NCI-H345 treated with DMSO at 0.1 percent for 48 hours (cell line): Measurements from ENCODE around the gene HEXIM1.

Experiments
- DNase-seq: peaks from one replicate; lab custom pipeline; 2025; ENCODE audit not compliant: unreplicated experiment; lab: John Stamatoyannopoulos, UW

The HEXIM1 gene

GRCh38 chr17:45144199-45145034 is 3.9 kb upstream of the HEXIM1 start:
- DNase-seq = no peak

GRCh38 chr17:45145035-45145389 is 3.3 kb upstream of the HEXIM1 start:
- DNase-seq = no peak

GRCh38 chr17:45146166-45146565 is 2.1 kb upstream of the HEXIM1 start:
- no peak for DNase-seq

DNA sequence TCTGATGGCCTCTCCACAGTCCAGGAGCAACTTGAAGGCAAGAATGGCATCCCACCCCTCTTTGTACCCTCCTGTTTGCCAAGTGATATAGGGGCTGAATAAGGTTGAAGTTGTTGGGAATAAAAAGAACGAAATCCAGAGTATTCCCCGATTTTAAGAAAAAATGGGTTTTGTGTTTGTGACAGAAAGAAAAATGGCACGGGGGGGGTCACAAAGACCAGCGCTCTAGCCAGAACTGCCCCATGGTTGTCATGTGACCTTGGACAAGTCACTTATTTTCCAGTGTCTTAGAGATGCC is 1.7 kb upstream of the HEXIM1 start:
- no peak for DNase-seq

GRCh38 chr17:45146890-45147580 is 1.2 kb upstream of the HEXIM1 start:
- DNase-seq = peak; percentile 69

DNA sequence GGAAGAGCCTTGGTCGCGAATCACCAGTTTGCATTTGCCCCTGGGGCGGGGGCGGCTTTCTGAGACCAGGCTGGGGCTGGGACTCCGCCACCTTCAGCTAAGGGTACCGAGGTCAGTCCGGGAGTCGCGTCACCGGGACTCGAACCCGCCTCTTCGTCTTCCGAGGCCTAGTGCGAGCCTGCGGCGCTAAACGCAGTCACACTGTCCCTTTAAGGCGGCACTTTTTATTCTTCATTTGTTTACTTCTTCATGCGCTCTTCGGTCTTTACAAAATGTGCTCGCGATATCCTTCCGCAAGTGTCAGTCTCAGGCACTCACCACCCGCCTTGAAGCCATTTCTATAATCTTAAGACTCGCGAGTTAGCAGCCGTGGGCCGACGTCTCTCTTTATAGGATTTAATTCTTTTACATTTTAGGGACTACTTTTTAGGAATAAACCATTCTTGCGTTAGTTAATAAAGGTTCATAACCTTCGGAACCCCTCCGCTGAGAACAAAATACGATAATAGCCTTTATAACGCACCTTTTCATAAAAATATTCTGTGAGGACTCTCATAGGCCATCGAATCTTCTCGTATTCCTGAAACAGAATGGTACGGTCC is 593 bp upstream of the HEXIM1 start:
- DNase-seq = peak; percentile 82

DNA sequence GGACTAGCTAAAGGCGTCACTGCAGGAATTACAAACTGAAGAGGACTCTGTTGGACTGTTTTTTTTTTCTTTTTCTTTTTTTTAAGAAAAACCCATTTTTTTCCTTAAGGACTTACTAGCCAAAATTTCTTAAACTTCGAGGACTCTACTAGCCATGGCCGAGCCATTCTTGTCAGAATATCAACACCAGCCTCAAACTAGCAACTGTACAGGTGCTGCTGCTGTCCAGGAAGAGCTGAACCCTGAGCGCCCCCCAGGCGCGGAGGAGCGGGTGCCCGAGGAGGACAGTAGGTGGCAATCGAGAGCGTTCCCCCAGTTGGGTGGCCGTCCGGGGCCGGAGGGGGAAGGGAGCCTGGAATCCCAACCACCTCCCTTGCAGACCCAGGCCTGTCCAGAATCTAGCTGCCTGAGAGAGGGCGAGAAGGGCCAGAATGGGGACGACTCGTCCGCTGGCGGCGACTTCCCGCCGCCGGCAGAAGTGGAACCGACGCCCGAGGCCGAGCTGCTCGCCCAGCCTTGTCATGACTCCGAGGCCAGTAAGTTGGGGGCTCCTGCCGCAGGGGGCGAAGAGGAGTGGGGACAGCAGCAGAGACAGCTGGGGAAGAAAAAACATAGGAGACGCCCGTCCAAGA is 878 bp downstream of the HEXIM1 start:
- peak; percentile 28 for DNase-seq

- peak; percentile 34 for DNase-seq
Observed at GRCh38 chr17:45149669-45150664, 1.7 kb downstream of the HEXIM1 start.

DNA sequence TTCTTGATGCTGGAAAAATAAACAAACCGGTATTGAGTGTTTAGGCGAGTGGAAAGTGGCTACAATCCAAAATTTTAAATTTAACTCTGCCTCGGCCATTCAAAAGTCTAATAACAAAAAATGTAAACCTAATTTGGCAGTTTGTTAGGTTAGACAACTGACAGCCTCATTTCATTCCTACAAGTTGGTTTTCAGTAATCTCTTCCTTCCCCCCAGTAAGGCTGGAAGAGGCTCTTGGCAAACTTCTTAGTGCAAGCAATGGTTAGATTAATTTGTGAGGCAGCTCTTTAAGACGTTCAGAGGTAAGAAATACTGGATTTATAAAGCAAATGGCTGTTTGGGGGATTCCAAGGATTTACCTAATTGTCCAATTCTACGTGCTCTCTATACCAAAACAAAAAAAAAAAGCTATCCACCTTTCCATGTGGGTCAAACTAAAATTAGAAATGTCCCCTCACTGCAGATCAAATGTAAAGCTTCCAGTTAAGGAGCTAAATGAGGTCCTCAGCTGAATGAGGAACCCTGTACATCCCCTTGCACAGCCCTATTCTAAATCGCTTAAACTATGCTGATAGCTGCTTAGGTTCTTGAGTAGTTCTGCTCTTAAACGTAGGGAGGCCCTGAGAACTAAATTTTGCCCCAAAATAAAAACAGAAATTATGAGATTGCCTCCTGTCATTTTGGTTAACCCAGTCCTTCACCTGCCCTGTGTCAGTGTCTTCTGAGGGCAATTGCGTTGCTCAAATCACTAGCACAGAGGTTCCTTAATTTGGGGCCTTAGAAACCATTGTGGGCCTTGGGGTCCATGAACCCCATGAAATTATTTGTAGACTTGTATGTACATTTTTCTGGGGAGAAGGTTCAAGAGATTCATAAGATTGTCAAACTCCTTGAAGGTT is 2.9 kb downstream of the HEXIM1 start:
- DNase-seq = no peak

DNA sequence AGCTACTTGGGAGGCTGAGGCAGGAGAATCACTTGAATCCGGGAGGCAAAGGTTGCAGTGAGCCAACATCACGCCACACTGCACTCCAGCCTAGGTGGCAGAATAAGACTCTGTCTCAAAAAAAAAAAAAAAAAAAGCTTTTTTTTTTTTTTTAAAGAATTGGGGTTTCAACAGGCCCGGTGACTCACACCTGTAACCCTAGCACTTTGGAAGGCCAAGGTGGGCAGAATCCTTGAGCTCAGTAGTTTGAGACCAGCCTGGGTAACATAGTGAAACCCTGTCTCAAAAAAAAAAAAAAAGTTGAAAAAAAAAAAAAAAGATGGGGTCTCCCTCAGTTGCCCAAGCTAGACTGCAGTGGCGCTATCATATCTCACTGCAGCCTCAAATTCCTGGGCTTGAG is 6.8 kb downstream of the HEXIM1 start:
- no peak for DNase-seq

DNA sequence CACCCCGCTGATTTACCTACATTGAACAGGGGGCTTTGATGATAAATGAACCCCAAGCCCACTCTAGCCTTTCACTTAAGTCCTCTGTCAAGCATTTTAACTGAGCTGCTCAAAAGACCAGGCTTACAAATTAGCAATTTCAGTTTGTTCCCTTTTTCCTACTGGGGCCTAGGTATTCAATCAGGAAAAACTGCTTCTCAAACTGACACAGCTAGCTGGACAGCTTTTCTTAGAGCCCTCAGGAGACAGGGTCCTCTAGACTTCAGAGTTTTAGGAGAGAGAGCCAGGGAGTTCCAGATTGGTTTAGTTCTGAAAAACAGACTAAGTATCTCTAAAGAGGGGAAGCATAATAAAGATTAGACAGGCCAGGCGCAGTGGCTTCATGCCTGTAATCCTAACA is 7.2 kb downstream of the HEXIM1 start:
- DNase-seq = no peak

GRCh38 chr17:45156242-45156641 is 8.0 kb downstream of the HEXIM1 start:
- DNase-seq = no peak

DNA sequence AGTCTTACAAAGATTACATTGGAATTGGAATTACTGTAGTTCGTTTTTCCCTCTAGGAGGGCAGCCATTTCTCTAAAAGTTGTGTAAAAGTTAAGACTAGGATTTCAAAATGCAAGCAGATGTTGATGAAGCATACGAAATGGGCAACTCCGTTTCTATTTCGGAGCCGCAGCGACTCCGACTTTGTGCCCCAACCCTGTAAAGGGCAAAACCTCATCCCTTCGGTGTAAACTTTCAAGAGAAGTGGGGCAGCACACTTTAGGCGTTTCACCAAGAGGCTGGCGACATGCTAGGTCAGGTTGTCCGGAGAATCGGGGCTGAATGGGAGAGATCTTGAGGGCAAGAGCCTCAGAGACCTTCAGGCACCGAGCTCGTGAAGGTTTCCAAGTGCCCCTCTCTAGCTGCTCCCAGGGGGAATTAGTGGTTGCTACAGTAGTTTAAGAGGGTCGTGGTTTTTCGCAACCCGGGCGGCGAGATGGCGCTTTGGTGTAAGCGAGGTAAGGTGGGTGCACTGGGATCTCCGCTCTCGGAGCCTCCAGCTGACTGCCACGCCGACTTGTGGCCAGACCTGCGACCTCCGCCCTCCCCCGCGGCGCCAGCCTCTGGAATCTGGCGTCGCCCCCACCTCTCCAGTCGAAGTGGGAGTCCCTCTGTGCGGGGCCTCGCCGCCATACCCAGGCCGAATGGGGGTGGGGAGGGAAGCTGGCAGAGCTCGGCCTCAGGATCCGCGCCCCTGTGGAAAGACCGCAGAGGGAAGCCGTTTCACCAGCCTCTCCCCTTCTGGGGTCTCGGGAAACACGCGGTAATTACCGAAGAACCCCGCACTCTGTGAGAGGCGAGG is 12.4 kb downstream of the HEXIM1 start:
- no peak for DNase-seq

GRCh38 chr17:45161288-45162024 is 13.2 kb downstream of the HEXIM1 start, which contains the start of gene HEXIM2:
Gene HEXIM2 (plus strand): TSS chr17:45161875. CDS start chr17:45162794, 919 bp downstream.
- peak; percentile 99 for DNase-seq

GRCh38 chr17:45162025-45162687 is 13.9 kb downstream of the HEXIM1 start:
- DNase-seq = no peak

GRCh38 chr17:45164734-45165269 is 16.5 kb downstream of the HEXIM1 start:
- no peak for DNase-seq
